ENCODE data around the gene PRDM13. TPM values are rescaled to one million over a fixed set of nuclear protein-coding genes. Genes with fewer than 3 reads are reported as not detected.

PRDM13 gene
- total RNA-seq, 1 experiment from 2014 or later: not detected

DNA sequence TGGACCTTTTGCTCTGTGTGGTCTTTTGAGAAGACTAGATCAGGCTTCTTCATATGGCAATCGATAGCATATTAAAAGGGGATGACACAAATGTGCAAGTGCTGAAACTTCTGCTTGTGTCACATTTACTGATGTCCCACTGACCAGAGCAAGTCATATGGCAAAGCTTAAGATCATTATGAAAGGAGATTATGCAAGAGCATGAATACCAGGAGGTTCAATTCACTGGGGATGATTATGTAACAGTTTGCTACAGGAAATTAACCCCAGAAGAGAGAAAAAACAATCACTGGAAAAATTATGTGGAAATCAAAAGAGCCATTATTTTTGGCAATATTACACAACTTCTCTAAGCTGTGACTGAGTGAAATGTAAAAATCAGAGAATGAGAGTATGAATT lies 13.7 kb upstream of the PRDM13 start:
- intact Hi-C loops (cut with micrococcal nuclease): no loop called here
- H3K36me3 ChIP-seq (ENCODE audit: control insufficient read depth in 1 of 2, insufficient read depth in 2 of 2, low read length in 2 of 2): no peaks in the 10 kb centered on the region
- no peak overlapping the region for H3K4me3 ChIP-seq (replicated peaks in 1 of 2; ENCODE audit: low read depth in 1 of 2, low read length in 2 of 2)
- H3K79me2 ChIP-seq (ENCODE audit: insufficient read depth, low read length): no peaks in the 10 kb centered on the region
- no peaks in the 10 kb centered on the region for H3K27me3 ChIP-seq (ENCODE audit: insufficient read depth, low read length)
- BruUV-seq (replicated peaks): no TSS peak
- H3K4me1 ChIP-seq (ENCODE audit: control insufficient read depth in 1 of 2, insufficient read depth in 2 of 2, low read length in 2 of 2): no peaks in the 10 kb centered on the region
- H3K9me2 ChIP-seq (ENCODE audit: insufficient read depth): no peaks in the 10 kb centered on the region
- no peak overlapping the region for H3K4me2 ChIP-seq (ENCODE audit: low read length)
- no peak for TF ChIP-seq ZFX (IDR thresholded peaks at IDR 0.05)
- TF ChIP-seq FOSL1 (IDR thresholded peaks at IDR 0.05; ENCODE audit: low read depth): no peak
- TF ChIP-seq JUND (IDR thresholded peaks at IDR 0.05): no peak
- TF ChIP-seq, protein P1, sequence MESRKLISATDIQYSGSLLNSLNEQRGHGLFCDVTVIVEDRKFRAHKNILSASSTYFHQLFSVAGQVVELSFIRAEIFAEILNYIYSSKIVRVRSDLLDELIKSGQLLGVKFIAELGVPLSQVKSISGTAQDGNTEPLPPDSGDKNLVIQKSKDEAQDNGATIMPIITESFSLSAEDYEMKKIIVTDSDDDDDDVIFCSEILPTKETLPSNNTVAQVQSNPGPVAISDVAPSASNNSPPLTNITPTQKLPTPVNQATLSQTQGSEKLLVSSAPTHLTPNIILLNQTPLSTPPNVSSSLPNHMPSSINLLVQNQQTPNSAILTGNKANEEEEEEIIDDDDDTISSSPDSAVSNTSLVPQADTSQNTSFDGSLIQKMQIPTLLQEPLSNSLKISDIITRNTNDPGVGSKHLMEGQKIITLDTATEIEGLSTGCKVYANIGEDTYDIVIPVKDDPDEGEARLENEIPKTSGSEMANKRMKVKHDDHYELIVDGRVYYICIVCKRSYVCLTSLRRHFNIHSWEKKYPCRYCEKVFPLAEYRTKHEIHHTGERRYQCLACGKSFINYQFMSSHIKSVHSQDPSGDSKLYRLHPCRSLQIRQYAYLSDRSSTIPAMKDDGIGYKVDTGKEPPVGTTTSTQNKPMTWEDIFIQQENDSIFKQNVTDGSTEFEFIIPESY (IDR thresholded peaks at IDR 0.05; ENCODE audit: extremely low read depth, insufficient replicate concordance, low read length): no peak
- no peak for TF ChIP-seq ZNF274 (IDR thresholded peaks at IDR 0.05; ENCODE audit: low read depth, low read length)
- TF ChIP-seq, protein P2, sequence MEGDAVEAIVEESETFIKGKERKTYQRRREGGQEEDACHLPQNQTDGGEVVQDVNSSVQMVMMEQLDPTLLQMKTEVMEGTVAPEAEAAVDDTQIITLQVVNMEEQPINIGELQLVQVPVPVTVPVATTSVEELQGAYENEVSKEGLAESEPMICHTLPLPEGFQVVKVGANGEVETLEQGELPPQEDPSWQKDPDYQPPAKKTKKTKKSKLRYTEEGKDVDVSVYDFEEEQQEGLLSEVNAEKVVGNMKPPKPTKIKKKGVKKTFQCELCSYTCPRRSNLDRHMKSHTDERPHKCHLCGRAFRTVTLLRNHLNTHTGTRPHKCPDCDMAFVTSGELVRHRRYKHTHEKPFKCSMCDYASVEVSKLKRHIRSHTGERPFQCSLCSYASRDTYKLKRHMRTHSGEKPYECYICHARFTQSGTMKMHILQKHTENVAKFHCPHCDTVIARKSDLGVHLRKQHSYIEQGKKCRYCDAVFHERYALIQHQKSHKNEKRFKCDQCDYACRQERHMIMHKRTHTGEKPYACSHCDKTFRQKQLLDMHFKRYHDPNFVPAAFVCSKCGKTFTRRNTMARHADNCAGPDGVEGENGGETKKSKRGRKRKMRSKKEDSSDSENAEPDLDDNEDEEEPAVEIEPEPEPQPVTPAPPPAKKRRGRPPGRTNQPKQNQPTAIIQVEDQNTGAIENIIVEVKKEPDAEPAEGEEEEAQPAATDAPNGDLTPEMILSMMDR (IDR thresholded peaks at IDR 0.05 in 2 of 3, conservative IDR thresholded peaks at IDR 0.05 in 1 of 3; ENCODE audit: borderline replicate concordance in 1 of 3, insufficient read depth in 1 of 3, low read depth in 2 of 3, low read length in 2 of 3): no peak
- TF ChIP-seq EZH2phosphoT487 (IDR thresholded peaks at IDR 0.05; ENCODE audit: borderline replicate concordance): no peak
- no peak for TF ChIP-seq ELF1 (IDR thresholded peaks at IDR 0.05; ENCODE audit: borderline replicate concordance, low read depth)
- TF ChIP-seq, protein P3, sequence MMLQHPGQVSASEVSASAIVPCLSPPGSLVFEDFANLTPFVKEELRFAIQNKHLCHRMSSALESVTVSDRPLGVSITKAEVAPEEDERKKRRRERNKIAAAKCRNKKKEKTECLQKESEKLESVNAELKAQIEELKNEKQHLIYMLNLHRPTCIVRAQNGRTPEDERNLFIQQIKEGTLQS (IDR thresholded peaks at IDR 0.05): no peak
- no peak for TF ChIP-seq TCF7L2 (IDR thresholded peaks at IDR 0.05; ENCODE audit: borderline replicate concordance, extremely low read depth, insufficient read depth, insufficient read length)
- TF ChIP-seq, protein P4, sequence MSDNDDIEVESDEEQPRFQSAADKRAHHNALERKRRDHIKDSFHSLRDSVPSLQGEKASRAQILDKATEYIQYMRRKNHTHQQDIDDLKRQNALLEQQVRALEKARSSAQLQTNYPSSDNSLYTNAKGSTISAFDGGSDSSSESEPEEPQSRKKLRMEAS (IDR thresholded peaks at IDR 0.05): no peak
- TF ChIP-seq POLR2AphosphoS5 (IDR thresholded peaks at IDR 0.05; ENCODE audit: low read depth, low read length): no peak
- TF ChIP-seq CBX3 (IDR thresholded peaks at IDR 0.05; ENCODE audit: low read depth): no peak
- TF ChIP-seq POLR2A (IDR thresholded peaks at IDR 0.05; ENCODE audit: borderline replicate concordance, extremely low read depth, insufficient read depth, insufficient read length): no peak
- TF ChIP-seq, protein P5, sequence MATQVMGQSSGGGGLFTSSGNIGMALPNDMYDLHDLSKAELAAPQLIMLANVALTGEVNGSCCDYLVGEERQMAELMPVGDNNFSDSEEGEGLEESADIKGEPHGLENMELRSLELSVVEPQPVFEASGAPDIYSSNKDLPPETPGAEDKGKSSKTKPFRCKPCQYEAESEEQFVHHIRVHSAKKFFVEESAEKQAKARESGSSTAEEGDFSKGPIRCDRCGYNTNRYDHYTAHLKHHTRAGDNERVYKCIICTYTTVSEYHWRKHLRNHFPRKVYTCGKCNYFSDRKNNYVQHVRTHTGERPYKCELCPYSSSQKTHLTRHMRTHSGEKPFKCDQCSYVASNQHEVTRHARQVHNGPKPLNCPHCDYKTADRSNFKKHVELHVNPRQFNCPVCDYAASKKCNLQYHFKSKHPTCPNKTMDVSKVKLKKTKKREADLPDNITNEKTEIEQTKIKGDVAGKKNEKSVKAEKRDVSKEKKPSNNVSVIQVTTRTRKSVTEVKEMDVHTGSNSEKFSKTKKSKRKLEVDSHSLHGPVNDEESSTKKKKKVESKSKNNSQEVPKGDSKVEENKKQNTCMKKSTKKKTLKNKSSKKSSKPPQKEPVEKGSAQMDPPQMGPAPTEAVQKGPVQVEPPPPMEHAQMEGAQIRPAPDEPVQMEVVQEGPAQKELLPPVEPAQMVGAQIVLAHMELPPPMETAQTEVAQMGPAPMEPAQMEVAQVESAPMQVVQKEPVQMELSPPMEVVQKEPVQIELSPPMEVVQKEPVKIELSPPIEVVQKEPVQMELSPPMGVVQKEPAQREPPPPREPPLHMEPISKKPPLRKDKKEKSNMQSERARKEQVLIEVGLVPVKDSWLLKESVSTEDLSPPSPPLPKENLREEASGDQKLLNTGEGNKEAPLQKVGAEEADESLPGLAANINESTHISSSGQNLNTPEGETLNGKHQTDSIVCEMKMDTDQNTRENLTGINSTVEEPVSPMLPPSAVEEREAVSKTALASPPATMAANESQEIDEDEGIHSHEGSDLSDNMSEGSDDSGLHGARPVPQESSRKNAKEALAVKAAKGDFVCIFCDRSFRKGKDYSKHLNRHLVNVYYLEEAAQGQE (IDR thresholded peaks at IDR 0.05; ENCODE audit: low read depth): no peak
- TF ChIP-seq RAD21 (IDR thresholded peaks at IDR 0.05; ENCODE audit: low read depth): no peak
- no peak for TF ChIP-seq SRF (IDR thresholded peaks at IDR 0.05; ENCODE audit: low read depth)
- no peak for TF ChIP-seq YY1 (IDR thresholded peaks at IDR 0.05; ENCODE audit: extremely low read depth, insufficient replicate concordance, low read depth, low read length)
- no peaks in the 10 kb centered on the region for H4K20me1 ChIP-seq (ENCODE audit: insufficient read depth)
- no peak overlapping the region for H2AFZ ChIP-seq (ENCODE audit: low read depth, low read length, poor library complexity, severe bottlenecking)
- H3K27ac ChIP-seq (ENCODE audit: low read depth, low read length): no peak overlapping the region
- no peak for ATAC-seq
- ChIA-PET RAD21 (ENCODE audit: low non-redundant PET in 1 of 2, low total read pairs in 2 of 2, uncharacterized antibody in 2 of 2, unreplicated experiment in 2 of 2) (no interaction called here), CTCF (no interaction called here), POLR2A (no interaction called here)
- no peak for DNase-seq (ENCODE audit: low read depth, low spot score)
- H3K9me3 ChIP-seq (ENCODE audit: control insufficient read depth in 1 of 2, insufficient read depth in 1 of 2, low read depth in 1 of 2, low read length in 2 of 2): no peaks in the 10 kb centered on the region
- H3K9ac ChIP-seq (ENCODE audit: low read length): no peak overlapping the region
